OCI-LY1 (cell line): ENCODE data around the gene SSTR1.

Experiments used
- H2AFZ ChIP-seq: fragments of 200-600 bp; sonication (generic), shearing (Covaris generic); 2 replicates; pipeline ENCODE4 v1.6.0; 2014; ENCODE audit warnings: antibody characterized with exemption, mild to moderate bottlenecking, low read length
- H3F3A ChIP-seq: fragments of 200-600 bp; sonication (generic), shearing (Covaris generic); 2 replicates; pipeline ENCODE4 v1.6.0; 2014; ENCODE audit warnings: mild to moderate bottlenecking, antibody characterized with exemption, low read length, moderate library complexity; ENCODE audit not compliant: insufficient read depth
- H3K27ac ChIP-seq: fragments of 200-600 bp; sonication (generic); 2 replicates; pipeline ENCODE4 v1.5.1; 2014; ENCODE audit warnings: low read length, mixed run types, mild to moderate bottlenecking, low read depth; ENCODE audit not compliant: poor library complexity, severe bottlenecking
- H3K27me3 ChIP-seq: fragments of 200-600 bp; sonication (generic); 2 replicates; pipeline ENCODE4 v1.6.0; 2014; ENCODE audit warnings: antibody characterized with exemption, mild to moderate bottlenecking, low read length, moderate library complexity; ENCODE audit not compliant: insufficient read depth
- H3K36me3 ChIP-seq: fragments of 200-600 bp; sonication (generic); 2 replicates; pipeline ENCODE4 v1.6.1; 2014; ENCODE audit warnings: mild to moderate bottlenecking, antibody characterized with exemption, low read length, moderate library complexity, mixed read lengths; ENCODE audit not compliant: insufficient read depth
- H3K4me1 ChIP-seq: fragments of 200-600 bp; sonication (generic); 2 replicates; pipeline ENCODE4 v1.5.1; 2014; ENCODE audit warnings: mild to moderate bottlenecking, low read length, moderate library complexity; ENCODE audit not compliant: insufficient read depth, severe bottlenecking
- H3K4me2 ChIP-seq: fragments of 200-600 bp; sonication (generic), shearing (Covaris generic); 2 replicates; pipeline ENCODE4 v1.6.1; 2014; ENCODE audit warnings: low read length
- H3K4me3 ChIP-seq: fragments of 200-600 bp; sonication (generic); 2 replicates; pipeline ENCODE4 v1.5.1; 2014; ENCODE audit warnings: low read length, low read depth, mild to moderate bottlenecking, mixed read lengths; ENCODE audit not compliant: poor library complexity, severe bottlenecking
- H3K79me2 ChIP-seq: fragments of 200-600 bp; shearing (Covaris generic); 2 replicates; pipeline ENCODE4 v1.6.1; 2016; ENCODE audit warnings: mixed run types, low read length, mixed read lengths; ENCODE audit not compliant: insufficient read depth
- H3K9ac ChIP-seq: fragments of 200-600 bp; sonication (generic), shearing (Covaris generic); 2 replicates; pipeline ENCODE4 v1.6.1; 2014; ENCODE audit warnings: mild to moderate bottlenecking, low read length, mixed read lengths
- H3K9me2 ChIP-seq: fragments of 200-600 bp; sonication (generic), shearing (Covaris generic); 2 replicates; pipeline ENCODE4 v1.6.1; 2014; ENCODE audit warnings: low read depth, mild to moderate bottlenecking, low read length, mixed read lengths
- H3K9me3 ChIP-seq: fragments of 200-600 bp; shearing (Covaris generic); 2 replicates; pipeline ENCODE4 v1.6.1; 2014; ENCODE audit warnings: low read length, mixed read lengths
- H4K20me1 ChIP-seq: fragments of 200-600 bp; sonication (generic), shearing (Covaris generic); 2 replicates; pipeline ENCODE4 v1.6.0; 2016; ENCODE audit warnings: mild to moderate bottlenecking, low read length; ENCODE audit not compliant: insufficient read depth
- EZH2 ChIP-seq: fragments of 200-600 bp; sonication (generic), shearing (Covaris generic); IDR thresholded peaks from 2 replicates; pipeline ENCODE4 v1.8.0; 2017; ENCODE audit warnings: borderline replicate concordance, mixed run types, mild to moderate bottlenecking, antibody characterized with exemption, low read length, moderate library complexity, mixed read lengths
- TF ChIP-seq, protein P1 (sequence below): fragments of 200-600 bp; sonication (generic), shearing (Covaris generic); IDR thresholded peaks from 2 replicates; pipeline ENCODE4 v1.5.1; 2017; ENCODE audit warnings: mild to moderate bottlenecking, antibody characterized with exemption, low read length, moderate library complexity, mixed read lengths

SSTR1 gene

DNA sequence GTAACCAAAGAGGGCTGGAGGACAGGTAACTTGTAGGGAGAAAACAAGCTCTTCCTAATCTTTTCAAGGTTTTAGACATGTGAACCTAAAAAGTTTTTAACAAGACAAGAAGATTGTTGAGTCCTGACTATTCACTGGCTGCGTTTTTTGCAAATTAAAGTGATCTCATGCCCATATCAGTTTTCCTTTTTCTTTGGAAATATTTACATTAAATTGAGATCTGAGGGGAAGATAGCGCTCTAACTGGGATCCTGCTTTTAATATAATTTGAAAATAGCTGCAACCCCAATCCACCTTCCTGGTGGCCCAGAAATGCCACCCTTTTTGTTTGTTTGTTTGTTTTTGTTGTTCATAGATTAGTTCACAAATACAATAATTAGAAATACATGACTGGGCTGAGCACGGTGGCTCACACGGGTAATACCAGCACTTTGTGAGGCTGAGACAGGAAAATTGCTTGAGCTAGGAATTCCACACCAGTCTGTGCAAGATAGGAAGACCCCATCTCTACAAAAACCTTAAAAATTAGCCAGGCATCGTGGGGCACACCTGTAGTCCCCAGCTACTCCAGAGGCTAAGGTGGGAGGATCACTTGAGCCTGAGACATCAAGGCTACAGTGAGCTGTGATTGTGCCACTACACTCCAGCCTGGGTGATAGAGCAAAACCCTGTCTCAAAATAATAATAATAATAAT, 2.4 kb upstream of the SSTR1 start:
- H3K27me3 ChIP-seq = no peaks in the 10 kb centered on the region
- TF ChIP-seq EZH2 = no peak
- TF ChIP-seq, protein P1, sequence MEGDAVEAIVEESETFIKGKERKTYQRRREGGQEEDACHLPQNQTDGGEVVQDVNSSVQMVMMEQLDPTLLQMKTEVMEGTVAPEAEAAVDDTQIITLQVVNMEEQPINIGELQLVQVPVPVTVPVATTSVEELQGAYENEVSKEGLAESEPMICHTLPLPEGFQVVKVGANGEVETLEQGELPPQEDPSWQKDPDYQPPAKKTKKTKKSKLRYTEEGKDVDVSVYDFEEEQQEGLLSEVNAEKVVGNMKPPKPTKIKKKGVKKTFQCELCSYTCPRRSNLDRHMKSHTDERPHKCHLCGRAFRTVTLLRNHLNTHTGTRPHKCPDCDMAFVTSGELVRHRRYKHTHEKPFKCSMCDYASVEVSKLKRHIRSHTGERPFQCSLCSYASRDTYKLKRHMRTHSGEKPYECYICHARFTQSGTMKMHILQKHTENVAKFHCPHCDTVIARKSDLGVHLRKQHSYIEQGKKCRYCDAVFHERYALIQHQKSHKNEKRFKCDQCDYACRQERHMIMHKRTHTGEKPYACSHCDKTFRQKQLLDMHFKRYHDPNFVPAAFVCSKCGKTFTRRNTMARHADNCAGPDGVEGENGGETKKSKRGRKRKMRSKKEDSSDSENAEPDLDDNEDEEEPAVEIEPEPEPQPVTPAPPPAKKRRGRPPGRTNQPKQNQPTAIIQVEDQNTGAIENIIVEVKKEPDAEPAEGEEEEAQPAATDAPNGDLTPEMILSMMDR = no peak

DNA sequence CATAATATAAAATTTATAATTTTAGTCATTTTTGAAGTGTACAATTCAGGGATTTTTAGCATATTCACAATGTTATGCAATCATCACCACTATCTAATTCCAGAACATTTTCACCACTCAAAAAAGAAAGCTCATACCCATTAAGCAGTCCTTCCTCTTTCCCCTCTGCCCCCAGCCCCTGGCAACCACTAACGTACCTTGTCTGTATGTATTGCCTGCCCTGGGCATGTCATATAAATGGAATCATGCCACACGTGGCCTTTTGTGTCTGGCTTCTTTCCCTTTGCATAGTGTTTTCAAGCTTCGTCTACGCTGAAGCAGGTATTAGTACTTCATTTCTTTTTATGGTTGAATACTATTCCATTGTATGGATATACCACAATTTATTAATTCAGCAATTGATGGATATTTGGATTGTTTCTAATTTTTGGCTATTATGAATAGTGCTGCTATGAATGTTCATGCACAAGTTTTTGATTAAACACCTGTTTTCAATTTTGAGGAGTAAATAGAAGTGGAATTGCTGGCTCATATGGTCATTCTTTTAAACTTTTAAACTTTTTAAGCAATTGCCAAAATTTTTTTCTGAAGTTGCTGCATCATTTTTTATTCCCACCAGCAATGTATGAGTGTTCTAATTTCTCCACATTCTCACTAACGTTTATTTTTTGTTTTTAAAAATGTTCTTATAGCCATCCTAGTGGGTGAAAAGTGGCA, 1.6 kb upstream of the SSTR1 start:
- Histone ChIP-seq H3K27ac (no peak overlapping the region), H3K36me3 (no peaks in the 10 kb centered on the region; the same call in 1 of the 2 replicates), H3K79me2 (no peaks in the 10 kb centered on the region), H3K9me3 (peaks cover 20% of the 10 kb centered on the region), H3F3A (no peaks in the 10 kb centered on the region), H3K27me3 (no peaks in the 10 kb centered on the region), H3K4me1 (peaks cover 19% of the 10 kb centered on the region), H3K9me2 (no peaks in the 10 kb centered on the region), H3K4me3 (no peak overlapping the region), H2AFZ (no peak overlapping the region), H4K20me1 (no peaks in the 10 kb centered on the region), H3K4me2 (no peak overlapping the region), H3K9ac (no peak overlapping the region)
- no peak for TF ChIP-seq EZH2
- TF ChIP-seq, protein P1 = no peak

More for the DNA sequence above, 2.4 kb upstream of the SSTR1 start:
- H3K4me1 ChIP-seq = peaks cover 22% of the 10 kb centered on the region
- no peaks in the 10 kb centered on the region for H3K9me2 ChIP-seq
- no peak overlapping the region for H3K4me3 ChIP-seq
- H3F3A ChIP-seq = no peaks in the 10 kb centered on the region
- no peak overlapping the region for H3K4me2 ChIP-seq
- H3K27ac ChIP-seq = no peak overlapping the region
- H3K9ac ChIP-seq = no peak overlapping the region
- no peak overlapping the region for H2AFZ ChIP-seq
- no peaks in the 10 kb centered on the region for H4K20me1 ChIP-seq
- H3K79me2 ChIP-seq = no peaks in the 10 kb centered on the region
- no peaks in the 10 kb centered on the region; the same call in 1 of the 2 replicates for H3K36me3 ChIP-seq
- H3K9me3 ChIP-seq = peaks cover 20% of the 10 kb centered on the region

DNA sequence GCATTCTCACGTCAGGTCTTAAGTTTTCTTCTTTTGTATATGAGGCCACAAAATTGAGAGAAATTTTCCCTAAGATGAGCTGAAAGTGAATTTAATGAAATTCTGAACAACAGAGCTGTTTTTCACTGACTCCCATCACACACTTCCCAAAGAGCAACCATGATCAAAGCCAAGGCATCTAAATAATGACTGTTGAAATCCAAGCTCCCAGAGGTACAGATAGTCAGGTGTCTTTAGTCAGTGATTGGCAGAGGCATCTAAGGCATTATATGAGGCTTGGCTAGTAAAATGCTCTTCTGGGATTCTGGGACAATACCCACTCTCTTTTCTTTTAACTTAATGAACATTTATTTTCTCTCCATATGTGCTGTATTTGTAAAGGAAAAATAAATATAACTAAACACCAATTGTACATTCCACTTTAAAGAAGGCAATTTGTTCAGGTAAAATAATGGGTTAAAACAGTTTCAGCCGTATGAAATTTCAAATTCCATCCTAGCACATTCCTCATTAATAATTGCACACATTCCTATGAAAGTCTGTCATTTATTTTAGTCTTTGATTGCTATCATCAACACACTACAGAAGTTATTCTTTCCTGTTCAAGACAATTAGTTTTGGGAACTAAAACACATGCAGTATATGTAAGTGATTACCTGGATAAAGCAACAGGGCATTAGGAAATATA, 871 bp upstream of the SSTR1 start:
- H3F3A ChIP-seq = no peaks in the 10 kb centered on the region
- no peaks in the 10 kb centered on the region for H4K20me1 ChIP-seq
- no peak overlapping the region for H3K27ac ChIP-seq
- peaks cover 18% of the 10 kb centered on the region for H3K4me1 ChIP-seq
- H2AFZ ChIP-seq = no peak overlapping the region
- H3K27me3 ChIP-seq = no peaks in the 10 kb centered on the region
- no peak overlapping the region for H3K4me2 ChIP-seq
- H3K9me3 ChIP-seq = peaks cover 20% of the 10 kb centered on the region
- no peak overlapping the region for H3K4me3 ChIP-seq
- H3K79me2 ChIP-seq = no peaks in the 10 kb centered on the region
- TF ChIP-seq, protein P1 = no peak
- TF ChIP-seq EZH2 = no peak
- H3K9ac ChIP-seq = no peak overlapping the region
- H3K9me2 ChIP-seq = no peaks in the 10 kb centered on the region
- no peaks in the 10 kb centered on the region; the same call in 1 of the 2 replicates for H3K36me3 ChIP-seq
